BE2C (cell line): ENCODE measurements around the gene PSMD2.
A peak's percentile ranks its signal among the peaks of the same experiment; 100 is the strongest.

Experiments used
- DNase-seq: peaks from one replicate; pipeline ENCODE4 v3.0.0-alpha.2; 2020
- H3K27me3 ChIP-seq: fragments of 250-450 bp; sonication (Bioruptor Pico); 2 replicates; pipeline ENCODE4 v1.5.1; 2020; ENCODE audit warnings: mild to moderate bottlenecking
- H3K36me3 ChIP-seq: fragments of 250-450 bp; sonication (Bioruptor Pico); 2 replicates; pipeline ENCODE4 v1.5.1; 2020; ENCODE audit warnings: mild to moderate bottlenecking
- H3K4me1 ChIP-seq: fragments of 250-450 bp; sonication (Bioruptor Pico); 2 replicates; pipeline ENCODE4 v1.5.1; 2020
- H3K4me3 ChIP-seq: 2 replicates; pipeline ENCODE4 v1.5.1; 2011; ENCODE audit warnings: low read depth, low read length
- H3K9me3 ChIP-seq: fragments of 250-450 bp; sonication (Bioruptor Pico); 2 replicates; pipeline ENCODE4 v1.5.1; 2020
- TF ChIP-seq, protein P1 (sequence below): IDR thresholded peaks from 2 replicates; pipeline ENCODE4 v1.5.1; 2012; ENCODE audit warnings: mild to moderate bottlenecking, low read depth, low read length

PSMD2 gene

GRCh38 chr3:184314363-184314699, 15.3 kb downstream of the PSMD2 start, which contains the start of gene EIF4G1:
Gene EIF4G1 (plus strand): TSS chr3:184314606. CDS start chr3:184315797, 1,191 bp downstream.
- Histone ChIP-seq H3K9me3 (no peaks in the 10 kb centered on the region), H3K4me3 (peak within 1 kb of the TSS; percentile 92), H3K4me1 (peaks cover 14% of the 10 kb centered on the region), H3K36me3 (peaks cover 43% of the 10 kb centered on the region), H3K27me3 (no peaks in the 10 kb centered on the region)
- TF ChIP-seq, protein P1, sequence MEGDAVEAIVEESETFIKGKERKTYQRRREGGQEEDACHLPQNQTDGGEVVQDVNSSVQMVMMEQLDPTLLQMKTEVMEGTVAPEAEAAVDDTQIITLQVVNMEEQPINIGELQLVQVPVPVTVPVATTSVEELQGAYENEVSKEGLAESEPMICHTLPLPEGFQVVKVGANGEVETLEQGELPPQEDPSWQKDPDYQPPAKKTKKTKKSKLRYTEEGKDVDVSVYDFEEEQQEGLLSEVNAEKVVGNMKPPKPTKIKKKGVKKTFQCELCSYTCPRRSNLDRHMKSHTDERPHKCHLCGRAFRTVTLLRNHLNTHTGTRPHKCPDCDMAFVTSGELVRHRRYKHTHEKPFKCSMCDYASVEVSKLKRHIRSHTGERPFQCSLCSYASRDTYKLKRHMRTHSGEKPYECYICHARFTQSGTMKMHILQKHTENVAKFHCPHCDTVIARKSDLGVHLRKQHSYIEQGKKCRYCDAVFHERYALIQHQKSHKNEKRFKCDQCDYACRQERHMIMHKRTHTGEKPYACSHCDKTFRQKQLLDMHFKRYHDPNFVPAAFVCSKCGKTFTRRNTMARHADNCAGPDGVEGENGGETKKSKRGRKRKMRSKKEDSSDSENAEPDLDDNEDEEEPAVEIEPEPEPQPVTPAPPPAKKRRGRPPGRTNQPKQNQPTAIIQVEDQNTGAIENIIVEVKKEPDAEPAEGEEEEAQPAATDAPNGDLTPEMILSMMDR: no peak
- DNase-seq: peak; percentile 96

DNA sequence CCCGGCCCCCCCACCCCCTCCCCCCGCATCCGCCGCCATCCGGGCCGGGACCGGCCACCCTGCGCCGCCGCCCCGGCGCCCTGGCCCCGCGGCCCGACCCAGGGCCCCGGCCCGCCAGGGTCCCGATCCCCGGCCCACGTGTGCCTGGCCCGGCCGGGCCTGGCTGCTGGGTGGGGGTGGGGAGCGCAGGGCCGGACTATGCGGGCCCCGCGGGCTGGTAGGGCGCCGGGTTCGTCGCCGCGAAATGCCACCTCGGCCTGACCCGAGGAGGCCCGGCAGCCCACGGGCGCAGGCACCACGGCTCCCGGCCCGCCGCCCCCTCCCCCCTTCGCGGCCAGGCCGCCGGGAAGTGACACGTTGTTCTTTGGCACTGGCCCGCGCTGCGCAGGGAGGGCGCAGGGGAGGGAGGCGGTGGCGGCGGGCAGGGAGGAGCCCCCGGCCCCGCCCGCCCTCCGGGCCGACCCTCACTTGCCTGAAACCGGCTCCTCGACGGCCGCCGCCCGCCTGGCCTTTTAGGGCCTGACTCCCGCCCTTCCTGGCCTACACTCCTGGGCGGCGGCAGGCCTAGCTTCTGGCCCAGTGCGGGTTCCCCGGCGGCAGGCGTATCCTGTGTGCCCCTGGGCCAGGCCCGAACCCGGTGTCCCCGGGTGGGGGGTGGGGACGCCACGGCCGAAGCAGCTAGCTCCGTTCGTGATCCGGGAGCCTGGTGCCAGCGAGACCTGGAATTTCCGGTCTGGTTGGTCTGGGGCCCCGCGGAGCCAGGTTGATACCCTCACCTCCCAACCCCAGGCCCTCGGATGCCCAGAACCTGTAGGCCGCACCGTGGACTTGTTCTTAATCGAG, 15.9 kb downstream of the PSMD2 start:
- H3K9me3 ChIP-seq: no peaks in the 10 kb centered on the region
- DNase-seq: peak; percentile 76
- H3K36me3 ChIP-seq: peaks cover 47% of the 10 kb centered on the region
- H3K4me1 ChIP-seq: peaks cover 19% of the 10 kb centered on the region
- no peaks in the 10 kb centered on the region for H3K27me3 ChIP-seq
- H3K4me3 ChIP-seq: peak overlapping the region; percentile 92
- TF ChIP-seq, protein P1: no peak

- peak overlapping the region; percentile 92 for H3K4me3 ChIP-seq
- peaks cover 19% of the 10 kb centered on the region for H3K4me1 ChIP-seq
- H3K36me3 ChIP-seq: peaks cover 51% of the 10 kb centered on the region
- no peaks in the 10 kb centered on the region for H3K9me3 ChIP-seq
- DNase-seq: no peak
- no peaks in the 10 kb centered on the region for H3K27me3 ChIP-seq
- TF ChIP-seq, protein P1: no peak
Measured at GRCh38 chr3:184315543-184315867, 16.5 kb downstream of the PSMD2 start.

- H3K36me3 ChIP-seq: peaks cover 57% of the 10 kb centered on the region
Measured at GRCh38 chr3:184315871-184316661, 17.0 kb downstream of the PSMD2 start.

GRCh38 chr3:184316792-184317191, 17.8 kb downstream of the PSMD2 start:
- H3K4me3 ChIP-seq: peak overlapping the region; percentile 92
- no peaks in the 10 kb centered on the region for H3K27me3 ChIP-seq
- H3K36me3 ChIP-seq: peaks cover 64% of the 10 kb centered on the region
- no peaks in the 10 kb centered on the region for H3K9me3 ChIP-seq
- TF ChIP-seq, protein P1: no peak
- peaks cover 19% of the 10 kb centered on the region for H3K4me1 ChIP-seq
- no peak for DNase-seq

More at GRCh38 chr3:184315871-184316661, 17.0 kb downstream of the PSMD2 start:
- Histone ChIP-seq H3K9me3 (no peaks in the 10 kb centered on the region), H3K27me3 (no peaks in the 10 kb centered on the region), H3K4me3 (peak overlapping the region; percentile 92), H3K4me1 (peaks cover 19% of the 10 kb centered on the region)
- TF ChIP-seq, protein P1: no peak
- no peak for DNase-seq
